GM19438 (cell line): ENCODE results near the gene TBRG1.
A peak's percentile ranks its signal among the peaks of the same experiment; 100 is the strongest.
"Not testable (repeated sequence)": the region's sequence is repeated elsewhere in the genome, so short reads cannot be mapped to it uniquely, and the experiment has no call there.

ENCODE experiments used
- ATAC-seq: cut with Tn5 transposase; IDR thresholded peaks from one replicate; pipeline ENCODE4 v1.9.1; 2021; ENCODE audit warnings: low read depth; ENCODE audit not compliant: unreplicated experiment

TBRG1 gene, protein sequence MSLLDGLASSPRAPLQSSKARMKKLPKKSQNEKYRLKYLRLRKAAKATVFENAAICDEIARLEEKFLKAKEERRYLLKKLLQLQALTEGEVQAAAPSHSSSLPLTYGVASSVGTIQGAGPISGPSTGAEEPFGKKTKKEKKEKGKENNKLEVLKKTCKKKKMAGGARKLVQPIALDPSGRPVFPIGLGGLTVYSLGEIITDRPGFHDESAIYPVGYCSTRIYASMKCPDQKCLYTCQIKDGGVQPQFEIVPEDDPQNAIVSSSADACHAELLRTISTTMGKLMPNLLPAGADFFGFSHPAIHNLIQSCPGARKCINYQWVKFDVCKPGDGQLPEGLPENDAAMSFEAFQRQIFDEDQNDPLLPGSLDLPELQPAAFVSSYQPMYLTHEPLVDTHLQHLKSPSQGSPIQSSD

DNA sequence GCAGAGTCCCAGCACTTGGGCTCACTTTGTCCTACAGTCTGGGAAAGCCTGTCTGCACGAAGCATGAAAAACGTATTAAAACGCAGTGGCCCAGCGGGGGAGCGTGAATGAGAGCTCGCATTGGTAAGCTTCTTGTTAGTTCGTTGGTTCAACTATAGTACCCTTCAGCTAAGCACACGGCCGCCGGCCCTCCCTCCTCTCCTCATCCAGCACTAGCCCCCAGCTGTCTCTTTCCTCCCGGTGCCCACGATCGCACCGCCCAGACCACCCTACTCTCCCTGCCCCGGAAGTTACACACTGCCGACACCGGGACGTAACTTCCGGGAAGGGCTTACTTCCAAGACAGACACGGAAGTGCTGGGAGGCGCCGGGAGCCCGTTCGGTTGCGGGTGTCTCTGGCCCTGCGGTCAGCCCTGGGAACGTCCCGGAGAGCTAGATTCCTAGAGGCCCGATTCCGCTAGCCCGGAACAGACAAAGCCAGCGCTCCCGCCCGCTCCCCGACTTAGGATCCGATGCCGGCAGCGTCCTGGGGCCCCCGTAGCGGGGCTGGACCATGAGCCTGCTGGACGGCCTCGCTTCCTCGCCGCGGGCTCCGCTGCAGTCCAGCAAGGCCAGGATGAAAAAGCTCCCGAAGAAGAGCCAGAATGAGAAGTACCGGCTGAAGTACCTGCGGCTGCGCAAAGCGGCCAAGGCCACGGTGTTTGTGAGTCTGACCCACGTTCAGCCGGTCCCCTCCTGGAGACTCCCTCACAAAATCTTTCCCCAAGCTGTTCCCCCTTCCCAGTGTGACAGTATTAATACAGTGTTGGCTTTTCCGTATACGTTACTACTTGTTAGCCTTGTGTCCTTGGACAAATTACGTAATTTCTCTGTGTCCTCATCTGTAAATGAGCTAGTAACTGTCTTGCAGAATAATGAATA is at the start of gene TBRG1:
TBRG1 (plus strand) TSS at position 334 of the 921 bp plus-strand sequence; CDS start at position 554, 220 bp downstream.
- ATAC-seq = peak; percentile 99

DNA sequence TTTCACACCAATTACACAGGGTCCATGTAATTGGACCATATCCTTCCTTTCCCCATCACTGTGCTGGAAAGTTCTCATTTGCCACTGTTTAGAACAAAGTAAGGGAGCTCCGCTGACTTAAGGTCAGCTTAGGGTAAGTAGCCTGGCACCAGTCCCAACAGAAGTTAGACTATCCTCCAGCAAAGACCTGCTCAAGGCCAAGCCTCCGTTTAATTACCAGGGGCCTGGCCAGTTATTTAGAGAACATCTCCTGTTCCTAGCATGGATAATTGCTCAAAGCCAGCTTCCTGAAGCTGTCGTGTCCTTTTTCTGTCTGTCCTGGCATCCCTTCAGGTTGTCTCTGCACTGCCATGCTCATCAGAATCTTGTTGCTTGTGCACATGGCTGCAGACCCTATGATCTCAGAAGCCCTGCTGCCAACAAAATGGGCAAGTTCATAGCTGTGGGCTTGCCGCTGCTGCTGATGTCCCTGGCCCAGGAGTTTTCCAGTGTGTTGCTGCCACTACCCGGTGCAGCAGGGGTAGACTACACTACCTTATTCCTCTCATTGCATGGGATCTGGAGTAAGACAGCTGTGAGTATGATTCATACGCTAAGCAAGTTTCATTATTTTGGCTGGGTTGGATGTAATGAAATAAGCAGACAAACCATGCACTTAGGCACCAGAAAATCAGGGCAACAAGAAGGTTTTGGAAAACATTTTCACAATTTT is 44.8 kb upstream of the TBRG1 start:
- ATAC-seq = no peak

DNA sequence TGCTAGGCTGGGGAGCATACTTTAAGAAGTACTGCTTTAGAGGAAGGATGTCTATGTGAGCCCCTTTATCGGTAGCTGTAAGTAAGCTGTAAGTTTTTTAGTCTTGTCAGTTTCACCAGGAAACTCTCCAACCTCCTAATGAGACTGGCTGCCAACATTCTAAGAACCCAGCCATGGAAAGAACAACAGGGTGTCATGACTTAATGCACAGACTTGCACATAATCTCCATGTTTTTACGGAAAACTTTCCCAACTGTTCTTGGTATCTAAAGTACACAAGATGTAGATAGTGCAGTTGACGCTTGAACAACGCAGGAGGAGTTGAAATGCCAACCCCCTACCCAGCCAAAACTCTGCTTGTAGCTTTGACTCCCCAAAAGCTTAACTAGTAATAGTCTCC is 43.9 kb upstream of the TBRG1 start:
- ATAC-seq = no peak

DNA sequence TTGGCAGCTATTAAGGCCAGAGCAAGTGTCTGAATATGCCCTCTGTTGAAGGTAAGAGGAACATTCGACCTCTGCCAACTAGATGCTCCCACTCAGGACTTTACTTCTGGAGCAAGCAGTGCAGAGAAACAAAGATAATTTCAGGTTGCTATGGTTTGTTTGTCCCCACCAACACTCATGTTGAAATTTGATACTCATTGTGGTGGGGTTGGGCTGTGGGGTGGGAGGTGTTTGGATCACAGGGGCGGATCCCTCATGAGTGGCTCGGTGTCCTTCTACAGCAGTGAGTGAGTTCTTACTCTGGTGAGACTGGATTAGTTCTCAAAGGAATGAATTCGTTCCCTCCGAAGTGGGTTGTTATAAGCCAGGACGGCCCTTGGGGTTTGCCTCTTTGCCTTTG is 40.8 kb upstream of the TBRG1 start:
- ATAC-seq = no peak

DNA sequence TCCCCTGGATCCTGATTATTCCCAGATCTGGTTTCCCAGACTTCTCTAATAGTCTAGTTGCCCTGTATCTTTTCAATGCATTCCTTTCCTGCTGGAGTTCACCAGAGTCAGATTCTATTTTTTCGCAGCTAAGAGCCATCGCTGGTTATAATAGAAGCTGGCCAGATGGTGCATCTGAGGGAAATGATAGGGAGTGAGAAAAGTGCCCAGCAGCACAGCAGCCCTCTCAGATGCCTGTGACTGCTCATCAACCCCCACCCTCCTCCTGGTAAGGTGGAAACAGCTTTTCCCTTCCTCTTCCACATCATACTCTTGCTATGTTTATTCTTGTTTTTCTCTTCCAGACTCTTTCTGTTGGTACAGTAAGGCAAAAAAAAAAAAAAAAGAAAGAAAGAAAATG is 40.1 kb upstream of the TBRG1 start:
- no peak for ATAC-seq

DNA sequence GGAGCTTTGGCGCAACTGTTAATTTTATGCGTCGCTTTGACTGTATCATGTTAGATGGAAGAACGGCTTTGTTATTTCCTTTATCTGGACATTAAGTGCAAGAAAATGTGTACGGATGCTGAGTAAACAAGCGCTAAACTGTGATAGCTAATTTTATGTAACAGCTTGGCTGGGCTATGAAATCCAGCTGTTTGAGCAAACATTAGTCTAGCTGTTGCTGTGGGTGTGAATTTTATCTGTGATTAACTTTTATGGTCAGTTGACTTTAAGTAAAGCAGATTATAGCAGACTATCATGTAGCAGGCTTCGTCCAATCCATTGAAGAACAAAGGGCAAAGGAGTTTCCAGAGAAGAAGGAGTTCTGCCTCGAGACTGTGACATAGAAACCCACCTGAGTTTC is 38.9 kb upstream of the TBRG1 start:
- no peak for ATAC-seq

DNA sequence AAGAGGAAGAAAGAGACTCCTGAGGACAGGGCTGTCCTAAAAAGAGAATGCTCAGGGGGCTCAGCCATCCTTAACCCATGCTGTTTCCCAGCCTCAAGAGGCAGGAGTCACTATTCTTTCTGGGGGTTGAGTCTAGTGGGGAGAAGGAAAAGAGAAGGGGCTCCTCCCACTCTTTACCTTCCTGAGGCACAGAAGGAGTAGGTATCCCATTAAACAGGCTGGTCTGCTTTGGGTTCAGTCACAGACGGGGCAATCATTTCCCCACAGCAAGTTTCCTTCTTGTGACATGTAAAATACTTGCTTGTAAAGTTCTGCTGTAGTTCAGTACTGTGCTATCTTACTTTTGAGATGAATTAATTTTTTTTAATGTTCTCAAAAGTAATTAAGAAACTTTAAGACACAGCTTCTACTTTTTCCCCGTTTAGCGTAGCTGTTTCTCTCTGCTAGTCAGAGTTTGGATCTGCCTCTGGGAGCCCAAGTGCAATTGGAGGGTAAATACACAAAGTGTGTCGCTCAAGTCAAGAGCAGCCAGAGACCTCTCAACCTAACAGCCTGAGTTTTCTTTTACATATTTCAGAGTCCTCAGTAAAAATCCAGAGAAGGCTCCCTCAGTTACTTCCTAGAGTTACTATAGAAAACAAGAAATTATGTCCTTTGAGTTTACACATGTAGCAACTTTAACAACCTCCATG is 37.8 kb upstream of the TBRG1 start:
- no peak for ATAC-seq

DNA sequence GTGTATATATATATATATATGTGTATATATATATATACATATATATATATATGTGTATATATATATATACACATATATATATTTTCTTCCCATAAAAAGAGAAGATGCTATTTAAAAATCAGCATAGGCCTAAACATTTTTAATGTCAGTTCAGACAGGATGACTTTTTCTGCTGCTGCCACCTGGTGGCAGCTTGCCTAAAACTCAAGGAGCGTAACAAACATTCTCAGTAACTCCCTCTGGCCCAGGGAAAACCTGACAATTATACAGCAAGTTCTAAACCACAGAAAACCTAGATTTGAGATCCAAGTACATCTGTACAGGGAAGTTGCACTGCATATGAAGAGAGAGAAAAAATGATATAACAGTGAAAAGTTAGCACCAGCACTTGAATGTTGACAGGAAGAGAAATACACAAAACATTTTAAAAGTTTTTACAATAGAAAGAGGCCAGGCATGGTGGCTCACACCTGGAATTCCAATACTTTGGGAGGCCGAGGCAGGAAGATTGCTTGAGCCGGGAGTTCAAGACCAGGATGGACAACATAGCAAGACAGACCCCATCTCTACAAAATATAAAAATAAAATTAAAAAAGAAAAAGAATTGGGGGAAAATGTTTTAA is 36.3 kb upstream of the TBRG1 start:
- ATAC-seq = no peak

DNA sequence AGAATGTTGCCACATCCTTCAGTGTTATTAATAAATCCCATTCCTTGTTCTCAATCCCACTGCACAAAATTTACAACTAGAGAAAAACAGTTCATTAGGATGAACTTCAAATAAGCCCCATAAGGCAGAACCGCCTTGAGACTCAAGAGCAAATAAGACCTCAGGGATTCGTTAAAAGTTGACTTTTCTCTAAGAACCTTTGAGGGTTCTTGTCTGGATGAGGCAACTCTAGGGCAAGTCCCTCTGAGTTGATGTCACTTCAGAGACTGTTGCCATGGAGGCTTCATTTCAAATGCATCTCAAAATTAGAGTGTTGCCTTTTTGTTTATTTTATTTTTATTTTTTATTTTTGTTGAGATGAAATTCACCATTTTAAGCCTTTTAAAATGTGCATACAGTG is 31.2 kb upstream of the TBRG1 start:
- ATAC-seq = no peak

DNA sequence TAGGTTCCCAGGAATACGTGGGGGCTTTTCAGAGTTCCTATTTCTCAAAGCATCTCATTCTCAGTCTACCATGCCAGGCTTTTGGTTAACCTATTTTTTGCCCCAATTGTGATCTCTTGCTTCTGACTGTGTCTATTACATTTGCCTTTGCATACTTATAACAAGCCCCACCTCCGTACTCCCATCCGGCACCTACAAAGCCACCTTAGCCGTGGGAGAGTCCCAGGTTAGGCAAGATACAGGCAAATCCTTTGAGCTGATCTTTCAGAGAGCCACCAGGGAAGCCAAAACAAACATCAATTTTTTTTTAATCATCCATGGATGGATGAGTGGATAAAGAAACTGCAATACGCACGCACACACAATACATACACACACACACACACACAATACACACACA is 30.0 kb upstream of the TBRG1 start:
- ATAC-seq = no peak

DNA sequence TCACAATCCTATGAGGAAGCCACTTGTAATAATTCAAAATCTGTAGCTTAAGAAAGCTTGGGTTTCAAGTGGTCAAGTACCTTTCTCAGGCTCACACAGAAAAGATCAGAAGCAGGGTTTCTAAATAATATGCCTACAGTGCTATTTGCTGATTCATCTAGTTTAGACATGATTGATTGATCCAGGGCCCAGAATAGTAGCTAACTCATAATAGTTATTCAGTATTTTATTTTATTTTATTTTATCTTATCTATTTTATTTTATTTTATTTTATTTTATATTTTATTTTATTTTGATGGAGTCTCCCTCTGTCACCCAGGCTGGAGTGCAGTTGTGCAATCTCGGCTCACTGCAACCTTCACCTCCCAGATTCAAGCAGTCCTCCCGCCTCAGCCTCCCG is 27.4 kb upstream of the TBRG1 start:
- ATAC-seq = no peak

DNA sequence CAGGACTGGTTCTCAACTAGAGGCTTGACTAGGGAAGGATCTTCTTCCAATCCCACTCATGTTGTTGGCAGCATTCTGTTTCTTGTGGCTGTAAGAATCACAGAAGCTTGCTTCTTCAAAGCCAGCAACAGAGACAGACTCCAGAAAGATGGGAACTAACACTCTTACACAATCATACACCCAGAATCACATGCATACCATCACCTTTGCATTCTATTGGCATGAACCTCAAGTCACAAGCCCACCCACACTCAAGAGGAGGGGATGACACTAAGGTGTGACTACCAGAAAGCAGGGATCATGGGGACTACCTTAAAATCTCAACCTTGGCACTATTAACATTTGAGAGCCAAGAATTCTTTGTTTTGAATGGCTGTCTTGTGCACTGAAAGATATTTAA is 25.0 kb upstream of the TBRG1 start:
- no peak for ATAC-seq

DNA sequence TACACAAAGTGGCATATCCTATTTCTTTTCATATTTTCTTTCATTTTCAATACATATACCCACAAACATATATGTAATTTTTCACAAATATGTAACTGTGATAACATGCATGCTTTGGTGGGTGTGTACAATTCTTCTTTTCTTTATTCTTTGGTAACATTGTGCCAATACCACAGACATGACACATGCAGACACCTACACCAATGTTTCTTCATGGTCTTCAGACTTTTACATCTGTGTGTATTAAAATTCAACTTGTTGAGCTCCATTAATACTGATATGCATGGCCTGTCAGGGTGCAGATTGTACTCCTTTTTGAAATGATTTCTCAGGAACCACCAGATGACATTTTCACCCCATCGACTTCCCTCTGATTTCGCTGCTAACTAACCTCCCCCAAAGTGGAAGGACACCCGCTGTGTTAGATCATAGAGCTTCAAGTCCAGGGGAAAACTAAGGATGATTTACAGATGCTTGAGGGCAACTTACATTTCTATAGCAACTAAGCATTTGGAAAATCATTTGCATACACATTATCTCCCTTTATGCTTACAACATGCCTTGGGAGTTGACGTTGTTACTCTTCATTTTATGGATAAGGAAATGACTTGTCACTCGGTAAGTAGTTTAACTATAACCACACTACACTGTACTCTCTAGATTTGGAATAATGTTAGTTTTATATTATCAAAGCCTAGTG is 21.9 kb upstream of the TBRG1 start:
- no peak for ATAC-seq

DNA sequence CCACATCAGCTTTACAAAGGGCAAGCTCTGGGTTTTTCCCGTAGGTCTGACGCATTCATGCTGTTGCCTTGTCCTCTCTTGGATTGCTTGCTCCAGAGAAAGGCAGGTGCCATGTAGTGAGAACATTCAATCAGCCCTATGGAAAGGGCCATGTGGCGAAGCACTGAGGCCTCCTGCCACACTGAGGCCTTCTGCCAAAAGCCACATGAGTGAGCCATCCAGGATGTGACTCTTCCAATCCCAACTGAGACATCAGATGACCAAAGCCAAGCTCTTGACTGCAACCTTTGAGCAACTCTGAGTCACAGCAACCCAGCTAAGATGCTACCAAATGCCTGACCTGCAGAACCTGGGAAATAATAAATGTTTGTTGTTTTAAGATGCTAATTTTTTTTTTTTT is 20.5 kb upstream of the TBRG1 start:
- ATAC-seq = no peak

DNA sequence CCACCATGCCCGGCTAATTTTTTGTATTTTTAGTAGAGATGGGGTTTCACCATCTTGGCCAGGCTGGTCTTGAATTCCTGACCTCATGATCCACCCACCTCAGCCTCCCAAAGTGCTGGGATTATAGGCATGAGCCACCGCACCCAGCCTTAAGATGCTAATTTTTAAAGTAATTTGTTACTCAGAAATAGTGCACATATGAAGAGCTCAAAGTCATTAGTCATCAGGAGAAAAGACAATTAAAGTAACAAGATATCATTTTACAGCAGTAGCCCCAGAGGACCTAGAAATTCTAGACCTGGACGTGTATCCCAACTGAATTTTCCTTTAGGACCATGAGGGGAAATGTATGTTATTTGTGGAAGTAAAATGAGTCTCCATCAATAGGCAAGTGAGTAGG is 19.9 kb upstream of the TBRG1 start:
- not testable (repeated sequence) for ATAC-seq

DNA sequence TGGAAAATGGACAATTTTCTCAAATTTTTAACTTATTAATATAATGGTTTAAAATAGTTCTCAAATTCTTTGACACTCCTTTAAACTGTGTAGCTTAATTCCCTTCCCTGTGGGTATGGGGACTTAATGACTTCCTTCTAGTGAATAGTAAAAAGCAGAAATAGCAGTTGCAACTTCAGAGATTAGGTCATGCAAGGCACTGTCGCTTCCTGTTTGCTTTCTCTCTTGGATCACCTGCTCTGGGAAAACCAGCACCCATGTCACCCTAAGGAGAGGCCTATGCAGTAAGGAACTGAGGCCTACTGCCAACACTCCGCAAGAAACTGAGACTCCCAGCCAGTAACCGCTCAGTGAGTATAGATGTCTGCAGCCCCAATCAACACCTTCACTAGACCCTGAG is 16.9 kb upstream of the TBRG1 start:
- no peak for ATAC-seq

DNA sequence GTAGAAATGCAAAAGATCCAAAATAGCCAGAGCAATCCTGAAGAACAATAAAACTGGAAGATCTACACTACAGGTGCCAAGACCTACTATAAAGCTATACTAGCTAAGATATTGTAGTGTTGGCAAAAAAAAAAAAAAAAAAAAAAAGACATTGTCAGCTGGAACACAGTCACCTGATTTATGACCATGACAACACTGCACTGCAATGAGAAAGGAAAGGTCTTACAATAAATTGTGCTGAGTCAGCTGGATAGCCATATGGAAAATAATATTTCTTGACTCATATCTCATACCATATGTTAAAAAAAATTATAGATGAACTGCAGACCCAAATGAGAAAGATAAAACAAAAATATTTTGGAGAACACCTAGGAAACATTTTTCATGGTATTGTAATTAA is 14.5 kb upstream of the TBRG1 start:
- no peak for ATAC-seq

DNA sequence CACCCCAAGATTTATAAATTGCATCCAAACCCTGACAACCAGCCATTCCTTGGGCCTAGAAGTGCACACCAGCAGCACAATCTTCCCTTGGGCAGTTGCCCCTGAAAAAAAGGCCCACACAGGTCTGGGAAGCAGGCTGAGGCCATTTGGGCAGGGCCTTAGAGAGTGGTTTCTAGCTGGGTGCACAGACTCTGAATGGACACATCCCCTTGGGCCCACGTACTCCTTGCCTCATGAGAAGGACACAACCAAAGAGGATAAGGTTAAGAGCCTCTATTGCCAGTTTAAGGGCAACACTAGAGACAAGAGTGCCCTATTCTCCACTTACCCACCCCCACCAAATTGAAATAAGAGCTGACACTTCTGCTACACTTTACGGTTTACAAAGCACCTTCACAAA is 12.4 kb upstream of the TBRG1 start:
- no peak for ATAC-seq

DNA sequence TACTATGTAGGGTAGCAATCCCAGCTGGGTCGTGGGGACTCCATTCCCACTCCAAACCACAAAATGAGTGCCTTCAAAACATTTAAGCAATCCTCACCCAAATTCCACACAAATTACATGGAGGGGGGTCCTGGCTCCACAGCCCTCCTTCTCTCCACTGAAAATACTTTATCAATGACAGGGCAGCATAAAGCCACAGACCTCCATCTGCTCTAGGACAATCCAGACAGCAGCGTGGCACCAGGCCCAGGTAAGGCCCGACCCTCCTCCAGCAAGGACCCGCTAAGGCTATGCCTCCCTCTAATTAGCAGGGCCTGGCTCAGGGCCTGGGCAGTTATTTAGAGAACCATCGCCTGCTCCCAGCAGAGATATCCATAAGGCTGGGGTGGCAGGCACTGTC is 11.6 kb upstream of the TBRG1 start, which contains the start of gene PANX3:
PANX3 (plus strand) TSS at position 365 of the 400 bp plus-strand sequence. CDS start 129 bp downstream, outside the sequence.
- ATAC-seq = no peak
